Neuronal stem cell (in vitro differentiated cells): Measurements from ENCODE around the gene FGF21.

Source experiments
- DNase-seq: peaks from one replicate; pipeline ENCODE4 v3.0.0-alpha.2; 2013; ENCODE audit warnings: low spot score
- H2AFZ ChIP-seq: one replicate; pipeline ENCODE4 v1.6.1; 2013; ENCODE audit warnings: mild to moderate bottlenecking, low read length, inconsistent platforms
- H2AK5ac ChIP-seq: 2 replicates; pipeline ENCODE4 v1.6.1; 2013; ENCODE audit warnings: low read depth, mild to moderate bottlenecking, inconsistent platforms, low read length, moderate library complexity, mixed read lengths
- H2BK120ac ChIP-seq: 2 replicates; pipeline ENCODE4 v1.6.1; 2013; ENCODE audit warnings: low read depth, mild to moderate bottlenecking, inconsistent platforms, low read length, moderate library complexity, mixed read lengths
- H2BK12ac ChIP-seq: one replicate; pipeline ENCODE4 v1.6.1; 2013; ENCODE audit warnings: low read length, inconsistent platforms
- H2BK15ac ChIP-seq: 2 replicates; pipeline ENCODE4 v1.6.1; 2013; ENCODE audit warnings: mild to moderate bottlenecking, low read length, inconsistent platforms, mixed read lengths
- H2BK5ac ChIP-seq: one replicate; pipeline ENCODE4 v1.6.1; 2013; ENCODE audit warnings: inconsistent platforms, mild to moderate bottlenecking, low read length, moderate library complexity
- H3K14ac ChIP-seq: one replicate; pipeline ENCODE4 v1.6.1; 2013; ENCODE audit warnings: low read length, inconsistent platforms
- H3K18ac ChIP-seq: 2 replicates; pipeline ENCODE4 v1.6.1; 2013; ENCODE audit warnings: low read length, inconsistent platforms
- H3K23ac ChIP-seq: 2 replicates; pipeline ENCODE4 v1.6.1; 2013; ENCODE audit warnings: low read depth, mild to moderate bottlenecking, mixed read lengths, low read length, inconsistent platforms; ENCODE audit not compliant: poor library complexity
- H3K27ac ChIP-seq: replicated peaks from 3 replicates; pipeline ENCODE4 v1.5.1; 2013; ENCODE audit warnings: low read length, inconsistent platforms
- H3K27me3 ChIP-seq, 3 experiments: 2 replicates each; pipeline ENCODE4 v1.6.1; 2013; ENCODE audit warnings: low read length in 3 of 3, mild to moderate bottlenecking in 2 of 3, inconsistent platforms in 1 of 3, low read depth in 1 of 3, mixed read lengths in 1 of 3, moderate library complexity in 1 of 3; ENCODE audit not compliant: control insufficient read depth in 3 of 3, insufficient read depth in 3 of 3
- H3K36me3 ChIP-seq, 2 donors: replicated peaks in 1 of 2; 2 replicates each; pipeline ENCODE4 v1.6.1; 2013; ENCODE audit warnings: low read length in 2 of 2; ENCODE audit not compliant: control insufficient read depth in 2 of 2, insufficient read depth in 2 of 2
- H3K4ac ChIP-seq: 2 replicates; pipeline ENCODE4 v1.6.1; 2013; ENCODE audit warnings: inconsistent platforms, mild to moderate bottlenecking, low read length, moderate library complexity
- H3K4me1 ChIP-seq, 2 donors: 1 replicate in 1 of 2; 2 replicates in 1 of 2; pipeline ENCODE4 v1.6.1; 2013; ENCODE audit warnings: low read length in 2 of 2, low read depth in 1 of 2; ENCODE audit not compliant: control insufficient read depth in 2 of 2, insufficient read depth in 1 of 2
- H3K4me2 ChIP-seq: one replicate; pipeline ENCODE4 v1.6.1; 2013; ENCODE audit warnings: mild to moderate bottlenecking, low read length, inconsistent platforms; ENCODE audit not compliant: insufficient read depth, poor library complexity, severe bottlenecking
- H3K4me3 ChIP-seq, 2 donors: 2 replicates each; pipeline ENCODE4 v1.5.1; 2013; ENCODE audit warnings: low read length in 2 of 2, mild to moderate bottlenecking in 2 of 2, inconsistent platforms in 1 of 2, moderate library complexity in 1 of 2
- H3K79me1 ChIP-seq: one replicate; pipeline ENCODE4 v1.6.1; 2013; ENCODE audit warnings: low read depth, mild to moderate bottlenecking, inconsistent platforms, low read length, moderate library complexity
- H3K9ac ChIP-seq: one replicate; pipeline ENCODE4 v1.6.1; 2013; ENCODE audit warnings: mild to moderate bottlenecking, low read depth, low read length, inconsistent platforms; ENCODE audit not compliant: poor library complexity
- H3K9me3 ChIP-seq, 2 donors: replicated peaks in 1 of 2; 2 replicates each; pipeline versions ENCODE3 to v1.6.1; 2013; ENCODE audit warnings: low read length in 2 of 2, mild to moderate bottlenecking in 2 of 2, inconsistent platforms in 1 of 2, low read depth in 1 of 2, mixed read lengths in 1 of 2, moderate library complexity in 1 of 2; ENCODE audit not compliant: control insufficient read depth in 2 of 2, insufficient read depth in 1 of 2
- H4K8ac ChIP-seq: one replicate; pipeline ENCODE4 v1.6.1; 2013; ENCODE audit warnings: low read depth, mild to moderate bottlenecking, inconsistent platforms, low read length, moderate library complexity
- H4K91ac ChIP-seq: one replicate; pipeline ENCODE4 v1.6.1; 2013; ENCODE audit warnings: low read length, low read depth, mild to moderate bottlenecking, inconsistent platforms; ENCODE audit not compliant: poor library complexity
- WGBS, 2 donors: extraction: QIAGEN DNeasy Blood & Tissue Kit; methylation state at CpG; one replicate each; pipeline ENCODE4 v1.1.7; 2013; ENCODE audit warnings: missing lambda C conversion rate in 2 of 2, mixed read lengths in 1 of 2; ENCODE audit not compliant: insufficient read length in 2 of 2, insufficient replicate concordance in 1 of 2; ENCODE audit errors: extremely low coverage in 2 of 2; 5-methylcytosine and 5-hydroxymethylcytosine counted together

The FGF21 gene

DNA sequence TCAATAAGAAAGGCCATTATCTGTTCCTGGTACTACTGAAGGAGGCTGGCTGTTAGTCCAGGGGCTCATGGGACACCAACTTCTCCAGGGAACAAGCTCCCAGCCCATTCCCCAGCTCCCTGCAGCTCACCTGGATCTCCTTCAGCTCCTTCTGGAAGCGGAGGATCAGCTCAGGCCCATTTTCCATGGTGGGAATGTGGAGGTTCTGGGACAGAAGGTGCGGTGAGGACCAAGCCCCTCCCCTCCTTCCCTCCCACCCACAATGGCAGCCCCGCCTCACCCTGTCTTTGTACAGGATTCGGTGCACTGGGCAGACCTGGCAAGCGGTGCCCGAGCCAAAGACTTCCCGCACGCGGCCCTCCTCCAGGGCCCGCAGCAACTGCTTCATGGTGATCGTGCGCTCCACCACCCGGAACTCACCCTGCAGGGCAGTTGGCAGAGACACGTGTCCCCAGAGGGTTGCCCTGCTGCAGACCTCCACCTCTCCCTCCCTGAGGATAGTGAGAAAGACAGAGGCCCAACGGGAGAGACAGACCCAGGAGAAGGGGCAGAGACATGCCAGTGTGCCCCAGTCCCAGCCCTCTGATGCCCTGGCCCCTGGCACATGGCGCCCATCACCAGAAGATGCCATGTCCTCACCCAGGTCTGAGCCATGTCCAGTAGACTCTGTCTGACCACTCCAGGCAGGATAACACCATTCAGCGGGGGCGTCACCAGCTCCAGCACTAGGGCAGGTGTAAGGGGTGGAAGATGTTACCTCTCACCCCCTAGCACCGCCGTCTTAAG lies 41.2 kb downstream of the FGF21 start:
- H3K4me1 ChIP-seq: peaks cover 3 to 8% of the 10 kb centered on the region in 2 donors
- WGBS, 2 donors: no CpG with 5 or more reads among the region's 20 CpGs
- H3K36me3 ChIP-seq: peaks cover 0 to 3% of the 10 kb centered on the region in 2 donors
- no peak overlapping the region for H2BK120ac ChIP-seq
- DNase-seq: no peak
- peak overlapping the region; percentile 67 for H2BK5ac ChIP-seq
- no peak overlapping the region for H2BK12ac ChIP-seq
- H3K79me1 ChIP-seq: no peaks in the 10 kb centered on the region
- no peak overlapping the region for H3K27ac ChIP-seq
- H2BK15ac ChIP-seq: peak overlapping the region; percentile 82
- no peak overlapping the region for H3K14ac ChIP-seq
- no peak overlapping the region for H2AFZ ChIP-seq
- no peak overlapping the region for H4K91ac ChIP-seq
- peak overlapping the region; percentile 36 for H3K18ac ChIP-seq
- H3K9ac ChIP-seq: peak overlapping the region; percentile 35
- H3K9me3 ChIP-seq: no peaks in the 10 kb centered on the region
- H3K4me2 ChIP-seq: no peak overlapping the region
- no peak overlapping the region for H4K8ac ChIP-seq
- no peak overlapping the region for H3K4ac ChIP-seq
- H3K4me3 ChIP-seq: no peak overlapping the region
- H3K23ac ChIP-seq: peak overlapping the region; percentile 52
- peak overlapping the region; percentile 87 for H2AK5ac ChIP-seq
- no peaks in the 10 kb centered on the region for H3K27me3 ChIP-seq

DNA sequence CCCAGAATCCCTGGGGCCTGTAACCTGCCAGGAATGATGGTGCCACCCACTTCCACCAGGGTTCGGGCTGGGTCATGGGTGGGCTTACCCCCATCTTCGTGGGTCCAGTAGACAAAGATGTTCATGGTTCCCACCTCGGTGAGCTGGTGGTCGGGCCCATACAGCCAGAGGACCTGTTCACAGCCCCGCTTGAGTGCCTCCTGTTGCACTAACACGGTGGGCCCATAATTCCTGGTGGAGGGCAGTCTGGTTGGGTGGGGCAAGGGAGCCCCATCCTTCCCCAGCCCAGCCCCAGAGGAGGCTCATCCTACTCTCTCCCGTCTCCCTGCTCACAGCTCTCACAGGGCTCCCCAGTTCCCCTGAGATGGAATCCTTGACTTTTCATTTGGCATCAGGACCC lies 41.8 kb downstream of the FGF21 start:
- no peak overlapping the region for H2BK5ac ChIP-seq
- H3K9ac ChIP-seq: no peak overlapping the region
- peak overlapping the region; percentile 87 for H2AK5ac ChIP-seq
- peaks cover 0 to 3% of the 10 kb centered on the region in 2 donors for H3K36me3 ChIP-seq
- H3K27me3 ChIP-seq: no peaks in the 10 kb centered on the region
- H3K23ac ChIP-seq: no peak overlapping the region
- no peak overlapping the region for H3K18ac ChIP-seq
- H2BK12ac ChIP-seq: no peak overlapping the region
- no peak overlapping the region for H4K91ac ChIP-seq
- no peak overlapping the region for H2BK15ac ChIP-seq
- no peak overlapping the region for H3K4me2 ChIP-seq
- H3K4ac ChIP-seq: no peak overlapping the region
- H4K8ac ChIP-seq: no peak overlapping the region
- peaks cover 3 to 8% of the 10 kb centered on the region in 2 donors for H3K4me1 ChIP-seq
- no peaks in the 10 kb centered on the region for H3K79me1 ChIP-seq
- H2BK120ac ChIP-seq: no peak overlapping the region
- no peak for DNase-seq
- no peak overlapping the region for H3K27ac ChIP-seq
- WGBS, 2 donors: no CpG with 5 or more reads among the region's 7 CpGs
- no peak overlapping the region for H3K14ac ChIP-seq
- no peaks in the 10 kb centered on the region for H3K9me3 ChIP-seq
- no peak overlapping the region for H3K4me3 ChIP-seq
- H2AFZ ChIP-seq: no peak overlapping the region

DNA sequence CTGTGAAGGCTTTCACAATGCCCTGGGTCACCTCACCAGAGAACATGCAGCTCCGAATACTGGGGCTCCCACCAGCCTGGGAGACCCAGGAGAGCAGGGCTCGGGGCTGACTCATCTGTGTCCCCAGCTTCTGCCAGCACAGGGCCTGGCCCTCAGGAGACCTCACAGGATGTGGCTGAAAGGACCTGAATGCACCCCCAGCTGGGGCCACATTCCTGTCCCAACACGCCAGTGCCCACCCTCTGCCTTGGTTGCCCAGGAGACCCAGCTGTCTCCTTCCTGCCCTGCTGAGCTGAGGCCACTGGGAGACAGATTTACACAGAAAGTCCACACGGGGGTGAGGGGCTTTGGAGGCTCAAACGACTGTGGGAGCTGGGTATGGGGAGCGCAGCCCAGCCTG lies 43.6 kb downstream of the FGF21 start:
- H2AFZ ChIP-seq: no peak overlapping the region
- H2BK12ac ChIP-seq: no peak overlapping the region
- no peak for DNase-seq

DNA sequence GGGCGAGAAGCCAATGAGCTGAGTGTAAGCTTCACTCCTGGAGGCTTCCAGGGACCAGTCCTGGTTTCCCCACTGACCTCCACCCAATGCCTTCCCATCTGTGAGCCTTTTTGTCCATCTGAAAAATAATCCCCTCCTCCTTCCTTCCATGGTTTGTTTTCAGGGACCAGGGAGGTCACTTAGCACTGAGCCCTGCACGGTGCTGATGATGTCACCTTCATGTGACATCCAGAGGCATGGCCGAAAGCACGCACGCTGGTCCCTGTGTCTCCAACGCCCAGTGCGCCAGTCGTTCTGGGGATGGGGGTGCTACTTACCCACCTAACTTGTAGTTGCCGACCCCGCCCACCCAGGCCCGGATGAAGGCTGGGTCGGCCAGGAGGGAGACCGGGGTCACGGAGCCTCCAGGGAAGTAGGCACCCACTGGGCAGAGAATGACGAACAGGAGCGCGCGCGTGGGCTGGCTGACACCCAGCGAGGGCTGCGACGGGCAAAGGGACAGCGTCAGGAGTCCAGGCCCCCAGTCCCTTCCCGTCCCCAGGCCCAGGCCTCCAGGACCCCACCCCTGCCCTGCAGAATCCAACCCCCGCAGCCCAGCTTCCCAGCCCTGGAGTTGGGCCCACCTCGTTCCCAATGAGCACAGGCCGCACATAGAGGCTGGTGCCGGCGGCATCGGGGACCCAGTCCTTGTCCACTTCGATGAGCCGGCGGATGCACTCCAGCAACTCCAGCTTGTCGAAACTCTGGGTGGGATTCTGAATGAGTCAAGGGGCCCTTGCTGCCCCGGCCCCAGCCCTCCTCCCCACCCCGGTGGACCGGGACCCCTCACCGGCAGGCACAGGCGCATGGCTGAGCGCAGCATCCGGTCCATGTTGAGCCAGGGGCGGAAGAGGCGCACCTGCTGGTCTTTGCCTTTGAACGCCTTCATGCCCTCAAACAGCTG lies 44.3 kb downstream of the FGF21 start:
- peaks cover 0 to 3% of the 10 kb centered on the region in 2 donors for H3K36me3 ChIP-seq
- H3K23ac ChIP-seq: no peak overlapping the region
- peak overlapping the region; percentile 49 for H2BK12ac ChIP-seq
- H3K79me1 ChIP-seq: no peaks in the 10 kb centered on the region
- WGBS, 2 donors: no CpG with 5 or more reads among the region's 44 CpGs
- H4K8ac ChIP-seq: no peak overlapping the region
- no peak overlapping the region for H3K9ac ChIP-seq
- no peak overlapping the region for H2AFZ ChIP-seq
- no peak overlapping the region for H3K4ac ChIP-seq
- no peaks in the 10 kb centered on the region for H3K9me3 ChIP-seq
- peak overlapping the region; percentile 6 for H3K14ac ChIP-seq
- H2BK5ac ChIP-seq: peak overlapping the region; percentile 14
- peaks cover 3 to 8% of the 10 kb centered on the region in 2 donors for H3K4me1 ChIP-seq
- H3K27ac ChIP-seq: peak overlapping the region; percentile 41
- peak overlapping the region; percentile 57 for H2BK15ac ChIP-seq
- no peak overlapping the region for H3K4me2 ChIP-seq
- H4K91ac ChIP-seq: no peak overlapping the region
- H3K18ac ChIP-seq: peak overlapping the region; percentile 1
- no peak overlapping the region for H2BK120ac ChIP-seq
- no peak for DNase-seq
- H2AK5ac ChIP-seq: peak overlapping the region; percentile 69
- H3K27me3 ChIP-seq: no peaks in the 10 kb centered on the region
- no peak overlapping the region for H3K4me3 ChIP-seq

More for the DNA sequence above, 43.6 kb downstream of the FGF21 start:
- H3K14ac ChIP-seq: no peak overlapping the region
- peaks cover 3 to 8% of the 10 kb centered on the region in 2 donors for H3K4me1 ChIP-seq
- H3K36me3 ChIP-seq: peaks cover 0 to 3% of the 10 kb centered on the region in 2 donors
- H2BK120ac ChIP-seq: no peak overlapping the region
- H2BK15ac ChIP-seq: no peak overlapping the region
- no peak overlapping the region for H3K9ac ChIP-seq
- H3K27me3 ChIP-seq: no peaks in the 10 kb centered on the region
- peak overlapping the region; percentile 41 for H3K27ac ChIP-seq
- no peaks in the 10 kb centered on the region for H3K9me3 ChIP-seq
- WGBS, 2 donors: no CpG with 5 or more reads among the region's 6 CpGs
- peak overlapping the region; percentile 14 for H2BK5ac ChIP-seq
- no peak overlapping the region for H3K4me3 ChIP-seq
- no peaks in the 10 kb centered on the region for H3K79me1 ChIP-seq
- H4K91ac ChIP-seq: no peak overlapping the region
- no peak overlapping the region for H3K4ac ChIP-seq
- no peak overlapping the region for H4K8ac ChIP-seq
- H3K18ac ChIP-seq: peak overlapping the region; percentile 34
- no peak overlapping the region for H3K4me2 ChIP-seq
- no peak overlapping the region for H3K23ac ChIP-seq
- no peak overlapping the region for H2AK5ac ChIP-seq
